OCI-LY7 (cell line): ENCODE measurements around the gene ENOX1.

Experiments used
- EZH2phosphoT487 ChIP-seq: fragments of 200-600 bp; sonication (generic); IDR thresholded peaks from 2 replicates; pipeline ENCODE4 v1.6.1; 2018; ENCODE audit warnings: low read depth, borderline replicate concordance, mild to moderate bottlenecking, mixed run types, antibody characterized with exemption, low read length, moderate library complexity, mixed read lengths
- TF ChIP-seq, protein P1 (sequence below): fragments of 200-600 bp; sonication (generic); conservative IDR thresholded peaks from 2 replicates; pipeline ENCODE4 v1.5.1; 2014; ENCODE audit warnings: mild to moderate bottlenecking, antibody characterized with exemption, low read length, moderate library complexity, mixed read lengths

DNA sequence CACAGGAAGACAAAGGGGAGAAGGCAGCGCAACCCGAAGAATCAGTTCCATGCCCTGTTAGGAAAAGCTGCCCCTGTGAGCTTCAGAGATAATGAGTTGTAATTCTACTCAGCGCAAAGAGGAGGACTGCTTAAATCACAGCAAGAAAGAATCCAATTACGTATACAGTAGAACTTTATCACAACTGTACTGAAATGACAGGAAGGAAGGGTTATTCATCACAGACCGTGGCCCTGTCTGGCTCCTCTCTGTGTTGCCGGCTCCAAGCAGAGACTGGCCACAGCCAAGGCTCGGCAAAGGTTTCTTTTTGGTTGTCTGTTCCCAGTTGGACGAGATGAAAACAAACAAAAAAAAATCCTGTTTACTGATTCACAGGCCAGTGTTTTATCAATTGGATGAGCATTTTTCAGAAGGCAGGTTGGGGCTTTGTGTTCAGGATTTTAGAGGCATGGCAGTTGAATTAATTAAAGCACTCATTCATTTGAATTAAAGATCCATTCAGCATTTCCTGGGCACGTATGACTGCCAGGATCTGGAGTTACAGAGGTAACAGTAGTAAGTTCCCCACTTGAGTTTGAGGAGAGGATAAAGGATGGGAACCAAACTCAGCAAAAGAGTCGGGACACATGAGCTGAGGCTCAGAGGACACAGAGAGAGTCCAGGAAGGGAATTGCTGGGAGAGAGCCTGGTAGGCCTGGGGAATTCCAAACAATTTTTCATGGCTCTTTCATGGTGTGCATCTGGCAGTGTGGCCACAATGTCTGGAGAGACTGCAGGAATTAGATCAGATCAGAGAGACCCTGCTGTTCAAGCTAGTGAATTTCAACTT, 422.3 kb downstream of the ENOX1 start:
- TF ChIP-seq, protein P1, sequence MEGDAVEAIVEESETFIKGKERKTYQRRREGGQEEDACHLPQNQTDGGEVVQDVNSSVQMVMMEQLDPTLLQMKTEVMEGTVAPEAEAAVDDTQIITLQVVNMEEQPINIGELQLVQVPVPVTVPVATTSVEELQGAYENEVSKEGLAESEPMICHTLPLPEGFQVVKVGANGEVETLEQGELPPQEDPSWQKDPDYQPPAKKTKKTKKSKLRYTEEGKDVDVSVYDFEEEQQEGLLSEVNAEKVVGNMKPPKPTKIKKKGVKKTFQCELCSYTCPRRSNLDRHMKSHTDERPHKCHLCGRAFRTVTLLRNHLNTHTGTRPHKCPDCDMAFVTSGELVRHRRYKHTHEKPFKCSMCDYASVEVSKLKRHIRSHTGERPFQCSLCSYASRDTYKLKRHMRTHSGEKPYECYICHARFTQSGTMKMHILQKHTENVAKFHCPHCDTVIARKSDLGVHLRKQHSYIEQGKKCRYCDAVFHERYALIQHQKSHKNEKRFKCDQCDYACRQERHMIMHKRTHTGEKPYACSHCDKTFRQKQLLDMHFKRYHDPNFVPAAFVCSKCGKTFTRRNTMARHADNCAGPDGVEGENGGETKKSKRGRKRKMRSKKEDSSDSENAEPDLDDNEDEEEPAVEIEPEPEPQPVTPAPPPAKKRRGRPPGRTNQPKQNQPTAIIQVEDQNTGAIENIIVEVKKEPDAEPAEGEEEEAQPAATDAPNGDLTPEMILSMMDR, result no peak
- no peak for TF ChIP-seq EZH2phosphoT487
